ENCODE measurements around the gene SEPTIN8.

SEPTIN8 gene

DNA sequence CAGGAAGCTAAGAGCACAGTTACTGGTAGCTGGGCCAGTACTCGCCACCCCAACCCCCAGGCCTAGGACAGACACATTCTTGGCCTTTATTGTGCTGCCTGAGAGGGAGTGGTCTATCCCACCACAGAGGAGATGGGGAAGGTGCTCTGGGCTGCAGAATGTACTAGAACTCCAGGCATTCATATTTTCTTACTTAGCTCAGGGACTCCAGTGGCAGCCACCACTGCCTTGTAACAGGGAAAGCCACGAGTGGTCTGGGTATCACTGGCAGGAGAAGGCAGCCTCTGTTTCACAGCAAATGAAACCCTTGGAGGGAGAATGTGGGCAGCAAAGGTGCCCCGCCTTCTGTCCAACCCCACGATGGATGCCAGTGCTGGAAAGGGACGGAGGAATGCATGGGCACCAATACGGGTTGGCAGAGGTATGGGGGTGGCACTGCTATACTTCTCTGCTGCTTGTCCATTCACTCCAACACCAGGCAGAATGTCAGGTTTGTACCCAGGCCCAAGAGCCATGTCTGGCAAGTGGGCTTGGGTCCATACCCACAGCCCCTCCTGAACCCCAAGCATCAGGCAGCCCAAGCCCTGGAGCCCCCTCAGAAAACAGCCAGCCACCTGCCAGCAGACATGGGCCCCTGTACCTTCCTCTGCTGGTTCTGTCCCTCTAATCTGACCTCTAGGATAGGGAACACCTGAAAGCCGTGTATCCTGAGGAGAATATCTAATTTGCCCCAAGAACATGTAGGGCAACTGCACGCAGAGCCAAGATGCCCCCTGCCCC, 4.6 kb downstream of the SEPTIN8 start:
- H3K27ac Mint-ChIP-seq: no peak overlapping the region
- H3K9me3 Mint-ChIP-seq: no peaks in the 10 kb centered on the region
- H3K36me3 Mint-ChIP-seq (ENCODE audit: low read depth): no peaks in the 10 kb centered on the region
- H3K4me3 Mint-ChIP-seq: no peak overlapping the region
- intact Hi-C loops (cut with micrococcal nuclease): no loop called here
- H3K4me1 Mint-ChIP-seq (ENCODE audit: low read depth): peaks cover 33% of the 10 kb centered on the region
- H3K27me3 Mint-ChIP-seq: peaks cover 38% of the 10 kb centered on the region

DNA sequence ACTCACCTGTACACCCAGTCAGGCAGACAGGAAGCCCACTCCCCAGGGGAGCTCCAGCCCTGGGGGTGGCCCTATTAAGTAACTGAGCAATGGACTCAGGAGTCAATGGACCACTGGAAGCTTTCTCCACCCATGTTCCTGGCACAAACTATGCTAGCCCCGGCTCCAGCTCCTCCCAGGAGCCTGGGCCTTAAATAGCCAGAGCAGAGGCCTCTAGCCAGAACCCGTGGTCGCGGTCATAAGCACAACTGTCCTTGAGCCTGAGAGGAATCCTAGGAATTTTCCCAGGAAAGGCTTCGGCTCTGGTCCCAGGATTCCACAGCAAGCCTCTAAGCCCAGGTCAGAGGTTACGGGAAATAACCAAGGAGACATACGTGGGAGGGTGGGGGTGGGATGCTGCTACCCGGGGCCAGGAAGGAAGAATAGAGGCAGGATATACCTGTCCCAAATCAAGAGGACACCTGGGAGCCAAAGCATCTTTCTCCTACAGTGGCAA, 5.5 kb downstream of the SEPTIN8 start:
- Mint-ChIP-seq H3K4me3 (no peak overlapping the region), H3K4me1 (ENCODE audit: low read depth) (peaks cover 42% of the 10 kb centered on the region), H3K36me3 (ENCODE audit: low read depth) (no peaks in the 10 kb centered on the region), H3K27me3 (peaks cover 46% of the 10 kb centered on the region), H3K27ac (no peak overlapping the region), H3K9me3 (no peaks in the 10 kb centered on the region)
- intact Hi-C loops (cut with micrococcal nuclease): no loop called here

DNA sequence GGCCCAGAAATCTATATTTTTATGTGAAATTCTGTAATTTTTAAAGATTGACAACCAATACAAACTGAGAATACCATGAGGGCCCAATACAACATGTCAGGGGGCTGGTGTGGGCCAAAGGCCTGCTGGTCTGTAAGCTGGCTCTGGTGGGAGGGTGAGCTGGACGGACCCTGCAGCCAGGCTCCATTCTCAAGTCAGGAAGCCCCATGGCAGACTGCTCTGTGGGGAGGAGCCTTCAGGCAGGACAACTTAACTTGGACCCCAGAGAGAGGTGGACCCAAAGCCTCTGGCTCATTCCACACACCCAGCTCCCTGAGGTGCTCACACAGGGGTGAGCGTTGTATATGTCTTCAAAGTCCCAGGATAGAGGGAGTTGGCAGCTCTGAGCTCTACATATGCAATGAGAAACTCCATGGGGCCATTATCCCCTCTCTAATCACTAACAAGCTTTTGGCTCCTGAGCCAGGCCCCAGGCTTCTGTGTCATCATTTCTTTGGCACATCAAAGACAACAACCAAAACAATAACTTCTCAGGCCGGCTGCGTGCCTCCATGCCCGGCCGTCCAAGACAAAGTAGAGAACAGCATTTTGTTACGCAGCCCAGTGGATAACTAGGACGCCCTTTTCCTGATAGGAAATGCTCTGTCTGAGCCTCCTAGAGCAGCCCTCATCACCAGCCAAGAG, 6.4 kb downstream of the SEPTIN8 start:
- peaks cover 41% of the 10 kb centered on the region for H3K27me3 Mint-ChIP-seq
- no peaks in the 10 kb centered on the region for H3K36me3 Mint-ChIP-seq (ENCODE audit: low read depth)
- peaks cover 47% of the 10 kb centered on the region for H3K4me1 Mint-ChIP-seq (ENCODE audit: low read depth)
- no peaks in the 10 kb centered on the region for H3K9me3 Mint-ChIP-seq
- H3K27ac Mint-ChIP-seq: no peak overlapping the region
- no peak overlapping the region for H3K4me3 Mint-ChIP-seq
- intact Hi-C loops (cut with micrococcal nuclease): no loop called here

DNA sequence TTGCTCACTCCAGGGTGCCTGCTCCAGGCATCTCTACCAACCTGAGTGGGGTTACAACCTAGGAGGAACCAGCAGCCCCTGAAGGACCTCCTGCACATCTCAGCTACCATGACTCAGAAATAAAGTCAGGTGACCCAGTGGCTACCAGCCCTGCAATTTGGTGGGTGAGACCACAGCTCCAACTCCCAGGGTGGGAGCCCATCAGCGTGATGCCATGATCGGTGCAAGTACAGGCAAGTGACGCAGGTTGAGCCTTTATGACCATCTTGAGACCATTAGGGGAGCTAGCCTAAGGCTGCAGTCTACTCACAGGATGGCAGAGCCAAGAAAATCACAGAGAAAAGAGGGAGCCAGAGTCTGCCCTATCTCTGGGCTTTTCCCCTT, 8.6 kb downstream of the SEPTIN8 start:
- Mint-ChIP-seq H3K27me3 (peaks cover 21% of the 10 kb centered on the region), H3K4me1 (ENCODE audit: low read depth) (peaks cover 49% of the 10 kb centered on the region), H3K4me3 (no peak overlapping the region), H3K36me3 (ENCODE audit: low read depth) (peaks cover 18% of the 10 kb centered on the region), H3K27ac (no peak overlapping the region), H3K9me3 (no peaks in the 10 kb centered on the region)
- intact Hi-C loops (cut with micrococcal nuclease): no loop called here

DNA sequence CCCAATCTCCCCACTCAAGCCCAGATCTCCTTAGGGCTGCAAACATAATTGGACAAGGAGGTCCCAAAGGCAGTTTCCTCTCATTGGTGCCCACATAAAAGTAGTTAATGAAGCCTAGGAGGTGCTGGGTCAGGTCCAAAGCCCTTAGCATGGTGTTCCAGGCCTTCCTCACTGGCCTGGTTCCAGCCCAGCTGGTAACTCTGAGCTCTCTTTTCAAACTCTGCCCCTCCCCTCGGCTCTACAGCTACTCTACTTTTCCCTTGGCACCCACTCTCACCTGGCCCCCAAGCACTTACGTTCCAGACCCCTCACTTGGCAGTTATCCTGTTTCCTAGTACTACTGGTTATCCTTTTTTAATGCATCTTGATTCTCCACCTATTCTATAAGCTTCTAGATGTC, 9.9 kb downstream of the SEPTIN8 start:
- H3K4me1 Mint-ChIP-seq (ENCODE audit: low read depth): peaks cover 62% of the 10 kb centered on the region
- H3K36me3 Mint-ChIP-seq (ENCODE audit: low read depth): peaks cover 25% of the 10 kb centered on the region
- intact Hi-C loops (cut with micrococcal nuclease): no loop called here
- H3K27ac Mint-ChIP-seq: peak overlapping the region; percentile 4
- H3K9me3 Mint-ChIP-seq: no peaks in the 10 kb centered on the region
- H3K27me3 Mint-ChIP-seq: peaks cover 16% of the 10 kb centered on the region
- no peak overlapping the region for H3K4me3 Mint-ChIP-seq

DNA sequence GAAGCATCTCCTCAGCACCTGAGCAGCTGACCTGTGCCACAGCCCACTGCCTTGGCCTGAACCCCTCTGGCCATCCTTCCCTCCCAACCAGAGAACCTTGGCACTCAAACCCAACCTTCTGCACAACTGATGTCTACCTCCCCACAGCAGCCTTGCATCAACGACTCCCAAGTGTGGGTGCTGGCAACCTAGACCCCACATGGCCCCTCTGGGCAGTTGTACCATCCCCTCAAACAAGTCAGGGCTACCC, 10.3 kb downstream of the SEPTIN8 start:
- Mint-ChIP-seq H3K9me3 (no peaks in the 10 kb centered on the region), H3K27me3 (peaks cover 16% of the 10 kb centered on the region), H3K27ac (peak overlapping the region; percentile 4), H3K4me1 (ENCODE audit: low read depth) (peaks cover 67% of the 10 kb centered on the region), H3K36me3 (ENCODE audit: low read depth) (peaks cover 30% of the 10 kb centered on the region), H3K4me3 (no peak overlapping the region)
- intact Hi-C loops (cut with micrococcal nuclease): no loop called here

DNA sequence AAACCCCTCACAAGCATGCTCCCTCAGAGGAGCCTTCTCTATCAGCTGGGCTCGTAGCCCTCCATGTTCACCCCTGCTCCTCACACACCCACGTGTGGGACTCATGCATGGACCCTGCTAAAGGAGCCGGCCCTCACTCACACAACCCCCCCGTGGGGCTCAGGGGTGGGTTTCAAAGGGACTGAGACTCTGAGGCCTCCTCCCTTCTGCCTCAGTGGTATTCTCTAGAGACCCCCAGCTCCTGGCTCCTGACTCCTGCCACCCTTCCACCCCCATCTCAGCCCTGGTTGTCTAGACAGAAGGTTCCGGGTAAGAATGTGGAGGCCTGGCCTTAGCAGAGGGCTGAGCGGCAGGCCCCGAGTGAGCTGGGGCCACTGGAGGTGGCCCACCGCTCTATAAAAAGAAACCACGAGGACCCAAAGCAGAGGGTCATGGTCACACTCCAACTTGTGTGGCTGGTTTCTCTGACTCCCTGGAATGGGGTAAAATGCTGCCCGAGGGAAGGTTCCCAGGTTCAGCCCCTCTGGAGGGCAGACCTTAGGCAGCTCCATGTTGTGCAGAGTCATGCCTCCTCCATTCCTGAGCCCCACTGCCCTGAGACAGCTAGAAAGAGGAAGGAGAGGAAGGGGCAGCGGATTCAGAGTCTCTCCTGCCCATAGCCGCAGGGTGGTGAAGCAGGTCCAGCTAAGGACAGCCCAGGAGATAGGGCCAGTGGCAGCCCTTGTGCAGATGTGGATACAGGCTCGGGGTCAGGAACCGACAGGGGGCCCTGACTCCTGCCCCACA, 10.8 kb downstream of the SEPTIN8 start:
- H3K9me3 Mint-ChIP-seq: no peaks in the 10 kb centered on the region
- intact Hi-C loops (cut with micrococcal nuclease): no loop called here
- peaks cover 35% of the 10 kb centered on the region for H3K36me3 Mint-ChIP-seq (ENCODE audit: low read depth)
- H3K4me3 Mint-ChIP-seq: no peak overlapping the region
- peaks cover 72% of the 10 kb centered on the region for H3K4me1 Mint-ChIP-seq (ENCODE audit: low read depth)
- peak overlapping the region; percentile 4 for H3K27ac Mint-ChIP-seq
- H3K27me3 Mint-ChIP-seq: peaks cover 15% of the 10 kb centered on the region

DNA sequence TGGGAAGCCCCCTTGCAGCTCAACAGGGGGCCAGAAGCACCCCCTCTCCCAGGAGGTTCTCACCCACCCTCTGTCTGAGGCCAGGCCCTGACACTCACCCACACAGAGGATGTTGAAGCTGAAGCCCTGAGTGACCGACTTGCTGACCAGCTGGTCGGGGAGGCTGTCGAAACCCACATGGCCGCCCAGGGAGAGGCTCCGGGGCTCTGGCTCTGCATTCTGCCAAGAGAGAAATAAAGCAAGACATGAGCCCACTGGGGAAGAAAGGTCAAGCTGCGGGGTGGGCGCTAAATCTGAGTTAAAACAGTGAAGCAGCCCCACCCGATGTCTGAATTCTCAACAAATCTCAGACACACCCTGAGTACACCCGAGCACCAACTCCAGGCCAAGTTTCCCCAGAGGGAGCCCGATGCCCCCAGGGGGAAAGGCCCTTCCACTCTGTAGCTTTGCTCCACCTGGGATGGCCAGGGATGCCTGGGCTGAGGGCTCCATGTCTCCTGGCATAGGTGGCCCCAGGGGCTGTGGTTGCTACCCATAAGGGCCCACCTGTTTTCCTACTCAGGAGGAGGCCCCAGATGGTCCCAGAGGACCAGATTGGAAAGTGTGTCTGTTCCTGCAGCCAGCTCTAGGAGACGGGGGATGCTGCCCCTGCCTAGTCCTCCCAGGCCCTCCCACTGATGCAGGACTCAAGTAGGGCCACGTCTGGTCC, 11.6 kb downstream of the SEPTIN8 start:
- H3K9me3 Mint-ChIP-seq: no peaks in the 10 kb centered on the region
- H3K4me3 Mint-ChIP-seq: no peak overlapping the region
- intact Hi-C loops (cut with micrococcal nuclease): no loop called here
- H3K27me3 Mint-ChIP-seq: peaks cover 15% of the 10 kb centered on the region
- no peak overlapping the region for H3K27ac Mint-ChIP-seq
- H3K4me1 Mint-ChIP-seq (ENCODE audit: low read depth): peaks cover 79% of the 10 kb centered on the region
- H3K36me3 Mint-ChIP-seq (ENCODE audit: low read depth): peaks cover 42% of the 10 kb centered on the region

DNA sequence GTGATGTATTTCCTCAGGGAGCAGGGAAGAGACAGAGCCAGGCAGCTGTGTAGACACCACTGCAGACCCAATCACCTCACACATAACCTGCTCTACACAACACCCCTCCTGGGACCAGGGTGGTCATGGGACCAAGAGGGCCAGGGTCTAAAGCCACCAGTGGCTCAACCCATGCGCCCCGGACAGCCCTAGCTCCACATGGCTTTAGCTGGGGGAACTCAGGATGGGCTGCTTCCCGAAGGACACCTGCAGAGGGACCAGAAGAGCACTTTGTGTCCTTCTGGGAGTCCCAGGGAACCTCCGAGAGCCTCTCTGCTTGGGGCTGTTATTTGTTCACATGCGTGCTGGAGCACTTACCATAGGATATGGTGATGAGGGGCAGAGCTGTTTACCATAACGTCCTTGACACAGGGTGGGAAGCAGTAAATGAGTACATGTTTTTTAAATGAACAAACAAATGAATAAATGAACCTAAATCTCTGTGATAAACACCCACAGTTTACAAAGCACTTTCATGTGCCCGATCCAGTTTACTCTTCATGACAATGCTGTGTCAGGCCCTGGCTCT, 12.3 kb downstream of the SEPTIN8 start:
- intact Hi-C loops (cut with micrococcal nuclease): no loop called here
- Mint-ChIP-seq H3K4me1 (ENCODE audit: low read depth) (peaks cover 84% of the 10 kb centered on the region), H3K27me3 (peaks cover 15% of the 10 kb centered on the region), H3K27ac (peak overlapping the region; percentile 70), H3K4me3 (no peak overlapping the region), H3K9me3 (no peaks in the 10 kb centered on the region), H3K36me3 (ENCODE audit: low read depth) (peaks cover 49% of the 10 kb centered on the region)

DNA sequence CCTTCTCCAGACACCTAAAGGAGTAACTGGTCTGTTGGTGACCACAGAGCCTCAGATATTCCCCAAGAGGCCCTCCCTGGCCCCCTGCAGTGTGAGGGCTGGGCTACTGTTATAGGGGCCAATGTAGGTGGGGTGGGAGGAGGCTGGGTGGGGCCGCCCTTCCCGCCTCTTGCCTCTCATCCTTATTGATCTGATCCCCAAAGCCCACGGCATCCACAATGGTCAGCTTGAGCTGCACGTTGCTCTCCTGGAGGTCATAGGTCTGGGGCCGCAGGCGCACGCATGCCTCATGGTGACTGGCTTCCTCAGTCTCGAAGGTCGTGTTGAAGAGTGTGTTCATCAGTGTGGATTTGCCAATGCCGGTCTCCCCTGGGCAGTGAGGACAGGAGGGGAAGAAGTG, 13.0 kb downstream of the SEPTIN8 start:
- H3K9me3 Mint-ChIP-seq: no peaks in the 10 kb centered on the region
- no peak overlapping the region for H3K4me3 Mint-ChIP-seq
- H3K4me1 Mint-ChIP-seq (ENCODE audit: low read depth): peaks cover 84% of the 10 kb centered on the region
- H3K36me3 Mint-ChIP-seq (ENCODE audit: low read depth): peaks cover 51% of the 10 kb centered on the region
- H3K27me3 Mint-ChIP-seq: peaks cover 15% of the 10 kb centered on the region
- H3K27ac Mint-ChIP-seq: peak overlapping the region; percentile 70
- intact Hi-C loops (cut with micrococcal nuclease): no loop called here

DNA sequence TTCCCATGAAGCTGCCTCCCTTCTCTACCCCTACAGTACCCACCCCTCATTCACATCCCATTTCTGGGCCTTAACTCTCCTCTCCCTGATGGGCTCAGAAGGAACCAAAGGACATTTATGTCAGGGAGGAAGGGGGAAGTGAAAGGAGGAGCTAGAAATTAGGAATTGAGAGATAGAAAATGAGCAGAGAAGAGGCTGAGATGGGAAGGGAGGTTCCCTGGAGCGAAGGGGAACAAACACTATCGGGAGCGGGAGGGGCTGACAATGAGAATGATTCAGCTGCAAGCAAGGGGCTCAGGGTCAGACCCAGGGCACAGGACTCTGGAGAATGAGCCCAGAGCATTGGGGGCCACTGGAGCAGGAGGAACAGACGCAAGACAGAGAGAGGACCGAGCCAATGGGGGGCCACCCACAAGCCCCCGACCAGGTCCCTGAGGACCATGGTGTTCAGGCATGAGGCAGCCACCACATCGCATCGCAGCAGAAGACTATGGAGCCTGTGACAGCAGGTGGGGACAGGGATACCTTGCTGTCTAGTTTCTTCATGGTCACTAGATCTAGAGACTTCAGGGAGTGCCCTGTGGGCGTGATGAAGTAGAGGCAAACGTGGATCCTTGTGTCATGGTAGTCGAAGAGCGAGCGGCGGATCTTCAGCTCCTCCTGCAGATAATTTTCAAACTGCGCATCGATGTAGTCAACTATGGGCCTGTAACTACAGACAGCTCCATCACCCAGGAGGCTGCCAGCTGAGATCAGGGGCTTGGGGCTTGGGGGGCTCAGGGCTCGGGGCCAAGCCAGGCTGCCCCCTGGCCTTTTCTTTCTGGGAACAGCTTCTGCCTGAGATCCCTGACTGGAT, 13.6 kb downstream of the SEPTIN8 start:
- Mint-ChIP-seq H3K27me3 (peaks cover 12% of the 10 kb centered on the region), H3K9me3 (no peaks in the 10 kb centered on the region), H3K4me3 (no peak overlapping the region), H3K36me3 (ENCODE audit: low read depth) (peaks cover 57% of the 10 kb centered on the region), H3K27ac (peak overlapping the region; percentile 70), H3K4me1 (ENCODE audit: low read depth) (peaks cover 79% of the 10 kb centered on the region)
- intact Hi-C loops (cut with micrococcal nuclease): no loop called here

DNA sequence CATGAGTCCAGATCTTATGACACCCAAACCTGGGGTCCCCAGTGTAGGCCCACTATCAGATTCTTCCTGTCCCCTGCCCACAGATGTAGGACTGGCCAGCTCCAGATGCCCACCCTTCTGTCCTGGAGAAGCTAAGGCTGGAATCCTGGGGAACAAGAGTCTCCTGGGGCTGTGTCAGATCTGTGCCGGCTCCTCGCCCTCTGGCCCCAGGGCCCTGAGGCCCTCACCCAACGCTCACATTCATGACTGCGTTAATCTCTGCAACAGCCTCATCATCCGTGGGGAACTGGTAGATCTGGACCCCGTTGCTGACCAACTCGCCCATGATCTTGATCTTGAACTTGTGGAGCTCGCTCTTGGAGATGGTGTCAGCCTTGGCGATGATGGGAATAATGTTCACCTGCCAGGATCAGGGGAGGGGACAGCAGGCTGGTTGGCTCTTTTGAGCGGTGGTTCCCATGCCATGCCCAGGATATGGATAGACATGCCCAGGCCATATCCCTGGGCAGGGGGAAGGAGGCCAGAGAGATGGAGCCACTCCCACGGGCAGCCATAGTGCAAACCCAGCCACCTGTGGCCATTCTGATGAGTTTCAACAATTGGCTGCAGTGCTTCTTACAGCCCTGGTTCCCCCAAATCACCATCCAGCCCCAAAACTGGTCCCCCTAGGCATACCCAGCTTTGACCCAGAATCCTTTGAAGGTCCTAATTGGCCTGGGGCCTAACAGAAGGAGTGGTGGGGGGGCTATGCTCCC, 14.6 kb downstream of the SEPTIN8 start:
- Mint-ChIP-seq H3K4me1 (ENCODE audit: low read depth) (peaks cover 70% of the 10 kb centered on the region), H3K4me3 (no peak overlapping the region), H3K27ac (peak overlapping the region; percentile 21), H3K27me3 (peaks cover 9% of the 10 kb centered on the region), H3K36me3 (ENCODE audit: low read depth) (peaks cover 61% of the 10 kb centered on the region), H3K9me3 (no peaks in the 10 kb centered on the region)
- intact Hi-C loops (cut with micrococcal nuclease): no loop called here
